UCSD-AML1 (cell line): ENCODE measurements around the gene ALPG.
"Not testable (repeated sequence)": the region's sequence is repeated elsewhere in the genome, so short reads cannot be mapped to it uniquely, and the experiment has no call there.

ENCODE experiments used
- DNase-seq: peaks from one replicate; lab custom pipeline; 2025; ENCODE audit not compliant: unreplicated experiment; lab: John Stamatoyannopoulos, UW

The ALPG gene

DNA sequence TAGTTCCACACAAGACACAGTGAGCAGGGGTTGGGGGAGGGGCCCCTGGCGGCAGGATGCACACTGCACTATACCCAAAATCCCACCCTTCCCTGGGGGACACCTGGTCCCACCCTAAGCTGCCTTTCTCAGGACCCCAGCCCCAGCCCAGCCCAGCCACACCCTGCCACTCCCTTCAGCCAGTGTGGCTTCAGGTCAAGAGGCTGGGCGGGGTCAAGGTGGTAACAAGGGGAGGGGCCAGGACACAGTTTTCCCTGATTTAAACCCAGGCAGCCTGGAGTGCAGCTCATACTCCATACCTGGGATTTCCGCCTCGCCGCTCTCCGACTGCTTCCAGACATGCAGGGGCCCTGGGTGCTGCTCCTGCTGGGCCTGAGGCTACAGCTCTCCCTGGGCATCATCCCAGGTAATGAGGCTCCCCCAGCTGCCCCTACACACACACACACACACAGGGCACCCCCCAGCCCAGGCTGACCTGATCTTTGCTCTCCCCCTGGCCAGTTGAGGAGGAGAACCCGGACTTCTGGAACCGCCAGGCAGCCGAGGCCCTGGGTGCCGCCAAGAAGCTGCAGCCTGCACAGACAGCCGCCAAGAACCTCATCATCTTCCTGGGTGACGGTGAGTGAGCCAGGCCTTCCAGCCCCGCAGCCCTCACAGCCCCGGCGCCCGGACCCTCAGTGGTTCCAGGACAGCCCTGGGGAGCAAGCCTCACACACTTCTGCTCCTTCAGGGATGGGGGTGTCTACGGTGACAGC, at the start of gene ALPG:
ALPG (plus strand) TSS at position 289 of the 755 bp plus-strand sequence; CDS start at position 340, 51 bp downstream.
- DNase-seq, result no peak

DNA sequence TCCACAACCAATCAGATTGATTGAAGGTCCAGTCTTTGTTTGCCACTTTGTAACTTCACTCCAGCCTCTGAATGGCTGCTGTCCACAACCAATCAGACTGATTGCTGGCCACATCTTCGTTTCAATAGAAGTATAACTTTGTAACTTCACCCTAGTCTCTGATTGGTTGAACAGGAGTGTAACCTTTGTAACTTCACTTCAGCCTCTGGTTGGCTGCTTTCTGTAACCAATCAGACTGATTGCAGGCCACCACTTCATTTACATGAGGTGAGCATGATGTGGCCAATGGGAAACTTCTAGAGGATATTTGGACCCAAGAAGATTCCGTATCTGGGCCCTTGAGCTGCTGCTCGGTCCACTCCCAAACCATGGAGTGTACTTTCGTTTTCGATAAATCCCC, 45.0 kb upstream of the ALPG start:
- no peak for DNase-seq

GRCh38 chr2:232362174-232362900, 44.3 kb upstream of the ALPG start:
- no peak for DNase-seq

DNA sequence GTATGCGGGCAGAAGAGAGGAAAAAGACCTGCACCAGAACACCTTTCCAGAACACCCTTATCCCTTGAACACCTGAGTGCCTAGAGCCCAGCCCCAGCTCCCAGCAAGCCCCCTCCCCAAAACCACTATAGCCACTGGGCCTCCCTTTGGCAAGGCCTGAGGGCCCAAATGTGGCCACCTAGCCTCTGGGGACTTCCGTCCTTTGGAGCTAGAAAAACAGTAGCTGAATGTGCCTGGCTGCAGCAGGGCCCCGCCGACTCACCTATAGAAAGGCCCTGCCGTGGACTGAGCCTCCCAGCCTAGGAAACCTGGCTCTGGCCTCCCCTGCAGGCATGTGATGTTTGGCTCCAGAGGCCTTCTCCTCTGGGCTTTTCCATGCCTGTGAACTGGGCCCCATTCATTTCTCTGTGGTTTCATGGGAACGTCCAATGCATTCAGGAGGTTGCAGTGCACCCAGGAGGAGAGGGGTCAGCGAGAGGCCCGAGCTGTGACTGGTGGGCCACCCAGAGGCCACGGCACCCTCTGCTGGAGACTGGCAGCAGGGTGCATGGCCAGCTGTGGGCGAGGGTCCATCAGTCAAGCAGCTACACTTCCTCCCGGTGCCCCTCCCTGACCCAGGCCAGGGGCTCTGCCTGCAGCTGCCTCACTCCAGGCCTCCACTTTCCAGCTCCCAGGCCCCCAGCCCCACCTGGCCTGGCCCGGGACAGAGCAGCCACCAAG, 43.4 kb upstream of the ALPG start:
- not testable (repeated sequence) for DNase-seq

DNA sequence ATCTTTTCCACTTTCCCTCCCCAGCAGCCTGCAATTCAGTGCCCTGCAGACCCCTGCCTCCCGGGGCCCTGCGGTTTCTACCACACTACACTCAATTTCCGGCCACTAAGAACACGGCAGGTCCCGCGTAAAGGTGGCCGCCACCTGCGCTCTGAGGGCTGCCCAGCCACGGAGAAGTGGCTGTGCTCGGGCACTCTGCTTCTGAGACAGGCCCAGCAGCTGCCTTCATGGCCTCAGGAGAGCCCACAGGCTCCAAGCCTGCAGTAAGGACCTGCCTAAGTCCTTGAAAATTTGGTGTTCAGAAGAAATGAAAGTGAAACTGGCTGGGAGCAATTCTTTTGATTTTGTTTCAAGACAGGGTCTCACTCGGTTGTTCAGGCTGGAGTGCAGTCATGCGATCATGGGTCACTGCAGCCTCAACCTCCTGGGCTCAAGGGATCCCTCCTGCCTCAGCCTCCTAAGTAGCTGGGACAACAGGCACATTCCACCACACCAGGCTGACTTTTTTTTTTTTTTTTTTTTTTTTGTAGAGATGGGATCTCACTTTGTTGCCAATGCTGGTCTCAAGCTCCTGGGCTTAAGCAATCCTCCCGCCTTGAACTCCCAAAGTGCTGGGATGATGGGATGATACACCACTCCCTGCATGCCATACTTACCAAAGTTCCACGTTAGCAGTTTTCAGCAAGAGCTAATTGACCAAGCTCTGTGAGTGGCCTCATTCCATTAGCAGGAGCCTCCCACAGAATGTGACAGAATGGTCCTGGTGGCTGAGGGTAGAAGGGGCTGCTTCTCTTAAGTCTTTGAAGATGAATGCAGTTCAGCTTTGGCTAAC, 42.6 kb upstream of the ALPG start:
- DNase-seq, result peak; percentile 36

DNA sequence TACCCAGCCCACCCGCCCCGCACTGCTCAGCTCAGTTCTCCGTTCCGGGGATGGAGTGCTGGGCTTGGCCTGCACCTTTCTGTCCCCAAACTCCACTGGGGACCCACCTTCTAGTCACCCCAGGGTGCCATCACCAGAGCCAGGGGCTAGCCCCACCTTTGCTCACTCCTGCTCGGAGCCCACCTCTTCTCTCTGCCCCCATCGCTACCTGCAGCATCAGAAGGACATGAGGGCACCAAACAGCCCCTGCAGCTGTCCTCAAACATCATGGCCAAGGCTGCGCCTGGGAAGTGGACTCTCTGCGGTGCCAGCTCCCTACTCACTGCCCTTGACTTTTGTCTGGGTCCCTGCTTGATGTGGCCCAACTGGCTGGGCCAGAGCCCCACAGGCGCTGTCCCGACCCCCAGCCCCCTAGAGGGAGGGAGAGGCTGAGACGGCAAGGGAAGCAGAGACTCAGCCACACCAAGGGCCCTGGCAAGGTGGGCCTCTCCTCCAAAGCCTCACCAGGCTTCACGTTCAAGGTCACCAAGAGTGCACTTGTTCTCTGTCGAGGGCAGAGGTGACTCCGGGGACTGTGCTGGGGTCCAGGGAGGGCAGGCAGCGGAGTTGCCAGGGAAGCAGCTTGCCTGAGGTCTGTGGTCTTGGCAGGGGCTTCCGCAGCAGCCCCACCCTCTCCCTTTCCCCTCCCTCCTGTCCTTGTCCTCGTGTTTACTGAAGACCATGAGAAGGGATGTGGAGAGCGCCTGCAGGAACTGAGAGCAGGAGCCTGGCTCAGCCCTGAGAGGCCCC, 41.6 kb upstream of the ALPG start:
- peak; percentile 75 for DNase-seq

- DNase-seq, result peak; percentile 75
Observed at GRCh38 chr2:232365621-232366321, 40.9 kb upstream of the ALPG start.

GRCh38 chr2:232366461-232366860, 40.2 kb upstream of the ALPG start:
- DNase-seq, result not testable (repeated sequence)

DNA sequence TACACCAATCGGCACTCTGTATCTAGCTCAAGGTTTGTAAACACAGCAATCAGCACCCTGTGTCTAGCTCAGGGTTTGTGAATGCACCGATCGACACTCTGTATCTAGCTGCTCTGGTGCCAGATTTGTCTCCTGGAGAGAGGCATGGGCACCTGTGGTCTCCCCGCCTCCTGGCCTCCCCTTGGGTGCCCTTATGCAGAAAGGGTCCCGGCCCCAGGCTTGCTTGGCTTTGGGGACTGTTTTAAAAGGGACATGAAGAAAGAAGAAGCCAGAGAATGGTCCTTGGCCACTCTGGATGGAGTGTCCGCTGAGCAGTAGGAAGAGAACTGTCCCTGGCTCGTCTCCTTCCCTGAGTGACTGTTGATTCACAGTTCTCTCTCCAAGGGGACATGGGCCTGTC, 39.6 kb upstream of the ALPG start:
- DNase-seq, result no peak

DNA sequence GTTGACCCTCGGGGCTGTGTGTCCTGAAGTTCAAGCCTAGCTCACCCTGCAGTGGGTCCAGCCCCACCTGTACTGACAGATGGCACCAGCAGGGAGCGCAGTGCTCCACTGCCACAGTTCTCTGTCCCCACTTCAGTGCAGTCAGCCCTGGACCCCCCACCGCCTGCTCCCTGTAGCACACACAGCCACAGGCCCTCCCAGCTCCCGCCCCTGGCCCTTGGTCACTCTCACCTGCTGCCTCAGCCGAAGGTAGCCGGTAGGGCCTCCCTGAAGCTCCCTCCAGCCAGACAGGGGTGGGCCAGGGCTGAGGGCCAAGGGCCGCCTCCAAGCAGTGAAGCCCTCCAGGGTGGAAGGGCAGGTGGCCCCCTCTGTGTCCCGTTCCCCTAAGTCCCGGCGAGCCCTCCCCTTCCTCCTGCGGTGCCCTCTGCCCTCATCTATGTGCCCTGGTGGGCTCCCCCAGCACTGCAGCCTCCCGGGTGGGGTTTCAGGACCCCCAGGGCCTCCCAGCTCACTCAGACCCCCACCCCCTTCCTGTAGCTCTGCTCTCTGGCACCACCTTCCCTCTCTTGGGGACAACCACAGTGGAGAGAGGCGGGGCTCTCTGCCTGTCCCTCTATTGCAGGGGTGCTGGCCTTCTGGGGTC, 38.9 kb upstream of the ALPG start:
- no peak for DNase-seq

DNA sequence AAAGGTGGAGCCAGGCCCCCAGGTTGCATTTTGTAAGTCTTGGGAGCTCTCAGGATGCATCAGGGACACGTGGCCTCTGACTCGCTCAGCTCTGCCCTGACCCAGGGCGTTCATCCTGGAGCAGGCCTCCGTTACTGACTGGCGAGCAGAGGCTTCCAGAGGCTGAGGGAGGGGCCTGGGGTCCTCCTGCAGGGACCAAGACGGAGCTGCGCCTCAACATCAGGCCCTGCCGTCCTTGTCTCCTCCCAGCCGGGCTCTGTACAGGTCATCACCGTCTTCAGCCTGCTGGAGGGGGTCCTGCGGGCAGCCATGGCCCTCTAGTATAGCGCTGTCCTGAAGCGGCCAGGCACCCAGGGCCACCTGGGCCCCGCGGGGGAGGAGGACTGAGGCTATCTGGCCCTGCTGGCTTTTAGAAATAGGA, 38.3 kb upstream of the ALPG start:
- DNase-seq, result no peak

- no peak for DNase-seq
Observed at GRCh38 chr2:232369126-232369951, 37.3 kb upstream of the ALPG start.

DNA sequence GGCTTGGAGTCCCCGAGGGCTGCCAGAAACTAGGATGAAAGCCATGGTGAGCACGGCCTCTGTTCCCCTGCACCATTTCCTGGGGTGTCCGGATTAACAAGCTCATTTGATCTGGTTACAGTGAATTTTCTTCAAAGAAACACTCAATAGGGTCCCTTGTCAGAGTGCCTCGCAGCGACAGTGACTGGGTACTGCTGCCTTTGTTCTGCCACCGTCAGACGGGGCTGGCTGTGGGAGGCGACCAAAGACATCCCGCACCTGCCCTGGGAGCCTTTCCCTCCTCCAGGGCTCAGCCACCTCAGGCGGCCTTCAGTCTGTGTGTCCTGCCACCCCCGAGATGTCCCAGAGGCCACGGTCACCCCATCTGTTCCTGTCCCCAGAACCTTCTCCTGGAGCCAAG, 36.6 kb upstream of the ALPG start:
- not testable (repeated sequence) for DNase-seq

DNA sequence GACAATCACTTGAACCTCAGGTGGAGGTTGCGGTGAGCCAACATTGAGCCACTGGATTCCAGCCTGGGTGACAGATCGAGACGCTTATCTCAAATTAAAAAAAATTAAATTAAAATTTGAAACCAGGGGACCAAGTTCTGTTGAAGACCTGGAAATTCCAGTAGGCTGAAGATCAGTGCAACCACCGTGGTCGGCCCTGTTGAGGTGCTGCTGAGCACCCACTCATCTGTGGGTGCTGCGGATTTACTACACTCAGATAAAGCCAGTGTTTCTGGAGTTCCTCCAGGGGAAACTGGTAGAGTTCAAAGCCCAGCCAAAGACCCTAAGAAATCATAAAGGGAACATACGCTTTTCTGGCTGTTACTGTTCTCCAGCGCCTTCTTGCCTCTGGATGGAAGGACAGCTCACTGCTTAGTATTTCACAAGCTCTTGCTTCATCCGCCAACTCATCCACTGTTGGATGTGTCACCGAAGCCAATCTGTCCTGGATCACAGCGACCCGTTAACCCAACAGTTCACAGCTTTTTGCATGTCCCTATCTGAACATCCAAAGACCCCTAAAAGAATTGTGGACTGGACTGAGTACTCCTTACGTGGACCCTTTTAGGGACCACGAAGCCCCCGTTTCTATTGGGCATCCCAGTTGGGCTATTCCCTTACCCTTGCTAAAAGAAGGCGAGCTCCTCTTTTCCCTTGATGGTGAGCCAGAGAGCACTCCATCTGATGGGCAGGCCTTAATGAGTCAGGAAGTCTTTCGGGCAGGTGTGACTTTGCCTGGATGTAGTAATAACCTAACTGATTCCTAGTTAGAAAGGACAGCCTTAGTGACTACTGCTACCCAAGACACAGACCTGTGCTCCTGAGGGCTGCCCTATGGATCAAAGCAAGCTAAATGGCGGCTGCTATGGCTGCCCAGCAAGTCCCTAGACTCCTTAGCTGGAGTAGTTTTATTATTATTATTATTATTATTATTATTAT, 34.1 kb upstream of the ALPG start:
- DNase-seq, result no peak

- DNase-seq, result no peak
Observed at GRCh38 chr2:232374356-232374755, 32.3 kb upstream of the ALPG start.

DNA sequence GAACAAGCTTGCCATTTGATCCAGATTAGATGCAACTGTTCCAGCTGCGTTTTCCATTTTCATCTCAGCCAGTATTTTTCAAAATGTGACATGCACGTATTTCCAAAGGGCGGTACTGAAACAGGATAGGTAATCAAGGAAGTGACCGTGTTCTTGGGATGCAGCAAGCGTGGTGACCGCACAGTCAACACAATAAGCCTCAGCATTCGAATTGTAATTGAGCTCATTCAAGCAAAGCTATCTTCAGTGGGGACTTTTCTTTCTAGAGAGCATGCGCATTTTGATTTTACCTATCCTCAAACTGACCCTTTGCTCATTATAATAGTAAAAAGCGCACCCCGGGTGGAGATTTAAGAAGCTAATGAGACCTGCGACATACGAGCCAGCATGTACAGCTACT, 31.5 kb upstream of the ALPG start:
- DNase-seq, result no peak

DNA sequence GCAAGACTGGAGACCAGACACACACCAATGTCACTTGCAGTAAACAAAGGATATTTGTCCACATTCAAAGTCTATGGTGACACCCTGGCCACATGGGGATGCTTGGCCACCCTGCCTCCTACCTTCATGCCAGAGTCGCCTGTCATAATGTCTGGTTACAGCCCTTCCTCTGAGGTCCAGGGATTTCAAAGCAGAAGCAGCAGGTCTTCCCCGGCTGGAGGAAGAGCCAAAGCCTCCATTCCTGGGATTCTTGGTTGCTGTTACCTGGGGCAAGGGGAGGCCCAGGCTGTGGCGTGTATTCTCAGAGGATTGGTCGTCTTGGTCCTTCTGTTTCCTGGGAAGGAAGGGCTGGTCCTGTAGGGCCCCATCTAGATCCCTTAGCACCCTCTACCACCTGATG, 30.4 kb upstream of the ALPG start:
- DNase-seq, result no peak
